ENCODE results near the gene ZNRF3.

- no peak for TF ChIP-seq POLR2AphosphoS5 (IDR thresholded peaks at IDR 0.05; ENCODE audit: low read depth, low read length)
- TF ChIP-seq REST (IDR thresholded peaks at IDR 0.05; ENCODE audit: insufficient read depth in 1 of 2, low read depth in 2 of 2, low read length in 2 of 2), result no peak
- no peak for TF ChIP-seq TAF1 (IDR thresholded peaks at IDR 0.05; ENCODE audit: borderline replicate concordance, insufficient read depth, low read length)
Measured at GRCh38 chr22:29098296-29098695, 214.9 kb downstream of the ZNRF3 start.

Data from PFSK-1 (cell line).